HG02970 (cell line): Measurements from ENCODE around the gene LTF.
"Not testable (repeated sequence)": the region's sequence is repeated elsewhere in the genome, so short reads cannot be mapped to it uniquely, and the experiment has no call there.

ENCODE experiments used
- ATAC-seq: cut with Tn5 transposase; IDR thresholded peaks from one replicate; pipeline ENCODE4 v1.9.1; 2021; ENCODE audit warnings: mild to moderate bottlenecking, moderate library complexity, moderate number of reproducible peaks; ENCODE audit not compliant: unreplicated experiment, low FRiP score

The LTF gene

GRCh38 chr3:46447228-46447985, 17.3 kb downstream of the LTF start:
- ATAC-seq, result no peak

GRCh38 chr3:46442576-46443530, 21.9 kb downstream of the LTF start:
- ATAC-seq, result no peak

GRCh38 chr3:46440531-46441294, 24.0 kb downstream of the LTF start:
- no peak for ATAC-seq

GRCh38 chr3:46438831-46439230, 25.9 kb downstream of the LTF start:
- no peak for ATAC-seq

- no peak for ATAC-seq
These were observed 29.5 kb downstream of the LTF start for GRCh38 chr3:46435081-46435726.

- ATAC-seq, result no peak
These were observed 30.9 kb downstream of the LTF start for GRCh38 chr3:46433841-46434240.

- ATAC-seq, result not testable (repeated sequence)
These were observed 31.6 kb downstream of the LTF start for GRCh38 chr3:46433118-46433517.

- ATAC-seq, result not testable (repeated sequence)
These were observed 32.8 kb downstream of the LTF start for GRCh38 chr3:46431905-46432304.

- not testable (repeated sequence) for ATAC-seq
These were observed 33.8 kb downstream of the LTF start for GRCh38 chr3:46430879-46431278.

GRCh38 chr3:46429671-46430070, 35.0 kb downstream of the LTF start:
- ATAC-seq, result no peak

- no peak for ATAC-seq
These were observed 35.5 kb downstream of the LTF start for GRCh38 chr3:46429250-46429649.

GRCh38 chr3:46427916-46428833, 36.5 kb downstream of the LTF start:
- no peak for ATAC-seq

GRCh38 chr3:46427404-46427803, 37.3 kb downstream of the LTF start:
- ATAC-seq, result not testable (repeated sequence)

- ATAC-seq, result not testable (repeated sequence)
These were observed 38.2 kb downstream of the LTF start for GRCh38 chr3:46426476-46426875.

- no peak for ATAC-seq
These were observed 41.1 kb downstream of the LTF start for GRCh38 chr3:46423588-46423987.

- ATAC-seq, result no peak
These were observed 42.1 kb downstream of the LTF start for GRCh38 chr3:46422617-46423016.

- no peak for ATAC-seq
These were observed 43.8 kb downstream of the LTF start for GRCh38 chr3:46420931-46421330.

GRCh38 chr3:46419816-46420215, 44.9 kb downstream of the LTF start:
- ATAC-seq, result no peak
